ENCODE data around the gene G6PC3.

DNA sequence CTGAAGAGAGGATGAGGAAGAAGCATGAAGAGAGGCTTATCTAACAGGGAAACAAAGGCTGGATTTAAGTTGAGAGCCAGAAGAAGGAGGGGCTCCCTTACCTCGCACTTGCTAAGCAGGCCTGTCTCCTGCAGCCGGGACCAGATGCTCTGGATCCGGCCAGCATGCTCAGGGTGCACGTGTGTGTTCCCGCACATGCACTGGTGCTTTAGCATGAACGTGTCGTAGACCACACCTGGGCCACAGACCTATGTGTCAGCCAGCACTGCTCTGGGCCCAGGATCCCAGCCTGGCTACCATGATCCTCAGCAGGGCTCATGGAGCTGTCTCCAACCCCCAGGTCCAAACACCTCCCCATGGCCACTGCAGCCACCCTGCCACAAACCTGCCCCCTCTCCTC is 14.4 kb downstream of the G6PC3 start:
- TF ChIP-seq, protein P1, sequence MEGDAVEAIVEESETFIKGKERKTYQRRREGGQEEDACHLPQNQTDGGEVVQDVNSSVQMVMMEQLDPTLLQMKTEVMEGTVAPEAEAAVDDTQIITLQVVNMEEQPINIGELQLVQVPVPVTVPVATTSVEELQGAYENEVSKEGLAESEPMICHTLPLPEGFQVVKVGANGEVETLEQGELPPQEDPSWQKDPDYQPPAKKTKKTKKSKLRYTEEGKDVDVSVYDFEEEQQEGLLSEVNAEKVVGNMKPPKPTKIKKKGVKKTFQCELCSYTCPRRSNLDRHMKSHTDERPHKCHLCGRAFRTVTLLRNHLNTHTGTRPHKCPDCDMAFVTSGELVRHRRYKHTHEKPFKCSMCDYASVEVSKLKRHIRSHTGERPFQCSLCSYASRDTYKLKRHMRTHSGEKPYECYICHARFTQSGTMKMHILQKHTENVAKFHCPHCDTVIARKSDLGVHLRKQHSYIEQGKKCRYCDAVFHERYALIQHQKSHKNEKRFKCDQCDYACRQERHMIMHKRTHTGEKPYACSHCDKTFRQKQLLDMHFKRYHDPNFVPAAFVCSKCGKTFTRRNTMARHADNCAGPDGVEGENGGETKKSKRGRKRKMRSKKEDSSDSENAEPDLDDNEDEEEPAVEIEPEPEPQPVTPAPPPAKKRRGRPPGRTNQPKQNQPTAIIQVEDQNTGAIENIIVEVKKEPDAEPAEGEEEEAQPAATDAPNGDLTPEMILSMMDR (IDR thresholded peaks at IDR 0.05): no peak
- TF ChIP-seq EP300 (IDR thresholded peaks at IDR 0.05): no peak

All from sigmoid colon (tissue), 4 donors.